Keratinocyte (primary cell): ENCODE results near the gene WDR7. TPM values are rescaled to one million over a fixed set of nuclear protein-coding genes. Genes with fewer than 3 reads are reported as not detected.

Experiments
- DNase-seq: peaks from one replicate; pipeline ENCODE4 v3.0.0-alpha.2; 2011; ENCODE audit warnings: low read depth, missing footprints, low spot score
- FAIRE-seq: peaks from 2 replicates; lab custom pipeline; 2011; peaks lifted over from hg19 to GRCh38; lab: Jason Lieb, UNC
- H2AFZ ChIP-seq: 2 replicates; pipeline ENCODE4 v1.6.0; 2012; ENCODE audit warnings: low read length, control low read depth, inconsistent platforms; ENCODE audit not compliant: control insufficient read depth
- H3K27ac ChIP-seq: 2 replicates; pipeline ENCODE4 v1.5.1; 2011; ENCODE audit warnings: low read length; ENCODE audit not compliant: control insufficient read depth, insufficient read depth
- H3K27me3 ChIP-seq: 3 replicates; pipeline ENCODE4 v1.6.0; 2011; ENCODE audit warnings: low read length; ENCODE audit not compliant: control insufficient read depth, insufficient read depth; ENCODE audit errors: extremely low read depth
- H3K36me3 ChIP-seq, 2 experiments: 2 replicates in 1 of 2; 3 replicates in 1 of 2; pipeline ENCODE4 v1.5.1; 2011; ENCODE audit warnings: low read length in 2 of 2, mild to moderate bottlenecking in 1 of 2; ENCODE audit not compliant: control insufficient read depth in 2 of 2, insufficient read depth in 2 of 2; ENCODE audit errors: extremely low read depth in 1 of 2
- H3K4me1 ChIP-seq: 3 replicates; pipeline ENCODE4 v1.5.1; 2011; ENCODE audit warnings: low read length; ENCODE audit not compliant: control insufficient read depth, insufficient read depth; ENCODE audit errors: extremely low read depth
- H3K4me2 ChIP-seq: 3 replicates; pipeline ENCODE4 v1.6.0; 2011; ENCODE audit warnings: low read depth, low read length; ENCODE audit not compliant: control insufficient read depth, insufficient read depth; ENCODE audit errors: extremely low read depth
- H3K4me3 ChIP-seq, 3 experiments: fragments of 200-600 bp in 1 of 3; sonication (generic) in 1 of 3; 2 replicates in 2 of 3; 3 replicates in 1 of 3; pipeline ENCODE4 v1.5.1; 2011 to 2016; ENCODE audit warnings: low read length in 3 of 3, mild to moderate bottlenecking in 3 of 3, control low read depth in 2 of 3, inconsistent platforms in 1 of 3, low read depth in 1 of 3, mixed read lengths in 1 of 3, mixed run types in 1 of 3, moderate library complexity in 1 of 3; ENCODE audit not compliant: control insufficient read depth in 2 of 3, insufficient read depth in 2 of 3; ENCODE audit errors: extremely low read depth in 1 of 3
- H3K79me2 ChIP-seq: 2 replicates; pipeline ENCODE4 v1.6.0; 2012; ENCODE audit warnings: low read length; ENCODE audit not compliant: control insufficient read depth, insufficient read depth
- H3K9ac ChIP-seq: 3 replicates; pipeline ENCODE4 v1.6.0; 2011; ENCODE audit warnings: low read length; ENCODE audit not compliant: control insufficient read depth, insufficient read depth; ENCODE audit errors: extremely low read depth
- H3K9me1 ChIP-seq: 3 replicates; pipeline ENCODE4 v1.6.0; 2011; ENCODE audit warnings: low read length; ENCODE audit not compliant: control insufficient read depth, insufficient read depth; ENCODE audit errors: extremely low read depth
- H3K9me3 ChIP-seq: 2 replicates; pipeline ENCODE4 v1.5.1; 2012; ENCODE audit warnings: low read depth, low read length; ENCODE audit not compliant: control insufficient read depth
- H4K20me1 ChIP-seq: 3 replicates; pipeline ENCODE4 v1.6.0; 2011; ENCODE audit warnings: low read length; ENCODE audit not compliant: control insufficient read depth, insufficient read depth; ENCODE audit errors: extremely low read depth
- CTCF ChIP-seq, 3 experiments: IDR thresholded peaks in 1 of 3; conservative IDR thresholded peaks in 1 of 3; optimal IDR thresholded peaks in 1 of 3; 2 replicates in 2 of 3; 3 replicates in 1 of 3; pipeline versions ENCODE3 to v1.5.1; 2011; ENCODE audit warnings: low read length in 3 of 3, mild to moderate bottlenecking in 3 of 3, moderate library complexity in 2 of 3, control low read depth in 1 of 3, inconsistent platforms in 1 of 3; ENCODE audit not compliant: insufficient read depth in 2 of 3; ENCODE audit errors: extremely low read depth in 1 of 3
- EZH2 ChIP-seq: IDR thresholded peaks from one replicate; pipeline ENCODE4 v1.6.1; 2012; ENCODE audit warnings: inconsistent platforms, mild to moderate bottlenecking, low read length, moderate library complexity
- dilution Hi-C: fragments of 300-500 bp; cut with MboI; formaldehyde crosslinking; loops from one replicate; pipeline ENCODE4 v1.7.0; 2020; ENCODE audit warnings: low sequenced_read_pairs; ENCODE audit not compliant: extremely low pct_ligation_motif_present
- polyA plus RNA-seq, 5 experiments: library from polyadenylated mRNA; depleted of rRNA in 3 of 5; stranded (reverse) in 3 of 5; stranded (forward) in 1 of 5; unstranded in 1 of 5; fragments of >200 nt; gene quantifications; 1 replicate in 1 of 5; 2 replicates in 3 of 5; 3 replicates in 1 of 5; pipeline versions ENCODE4 v1.2.1 to v1.2.3, GENCODE V29; 2011 to 2012; ENCODE audit warnings: missing spikeins in 2 of 5, low read depth in 1 of 5, low replicate concordance in 1 of 5

The WDR7 gene
- polyA plus RNA-seq, 1 donor (not counting 4 experiments of a cell fraction or from before 2014, with no cell fraction given), result 6.9 TPM

GRCh38 chr18:56672391-56672790, 21.2 kb downstream of the WDR7 start:
- dilution Hi-C loops, result no loop called here
- FAIRE-seq (no peak), DNase-seq (no peak)
- H3K27me3 ChIP-seq, result no peaks in the 10 kb centered on the region
- no peak overlapping the region for H3K4me2 ChIP-seq
- H3K79me2 ChIP-seq, result no peaks in the 10 kb centered on the region
- no peaks in the 10 kb centered on the region for H3K4me1 ChIP-seq
- H4K20me1 ChIP-seq, result no peaks in the 10 kb centered on the region
- H3K9me1 ChIP-seq, result no peaks in the 10 kb centered on the region
- H3K9me3 ChIP-seq, result no peaks in the 10 kb centered on the region
- no peak overlapping the region for H3K9ac ChIP-seq
- H3K36me3 ChIP-seq, result no peaks in the 10 kb centered on the region
- no peak overlapping the region for H2AFZ ChIP-seq
- H3K4me3 ChIP-seq, result no peak overlapping the region
- H3K27ac ChIP-seq, result no peak overlapping the region
- no peak for TF ChIP-seq EZH2
- TF ChIP-seq CTCF (optimal IDR thresholded peaks at IDR 0.05 in 1 of 3, IDR thresholded peaks at IDR 0.05 in 1 of 3, conservative IDR thresholded peaks at IDR 0.05 in 1 of 3; ENCODE audit: extremely low read depth in 1 of 3, insufficient read depth in 2 of 3, low read length in 3 of 3), result no peak

GRCh38 chr18:56672981-56673380, 21.8 kb downstream of the WDR7 start:
- Histone ChIP-seq H3K27ac (no peak overlapping the region), H3K4me2 (no peak overlapping the region), H4K20me1 (no peaks in the 10 kb centered on the region), H3K4me1 (no peaks in the 10 kb centered on the region), H3K4me3 (no peak overlapping the region), H3K9me1 (no peaks in the 10 kb centered on the region), H3K9ac (no peak overlapping the region), H3K27me3 (no peaks in the 10 kb centered on the region), H2AFZ (no peak overlapping the region), H3K9me3 (no peaks in the 10 kb centered on the region), H3K36me3 (no peaks in the 10 kb centered on the region), H3K79me2 (no peaks in the 10 kb centered on the region)
- no peak for FAIRE-seq
- no peak for DNase-seq
- no peak for TF ChIP-seq EZH2
- TF ChIP-seq CTCF (optimal IDR thresholded peaks at IDR 0.05 in 1 of 3, IDR thresholded peaks at IDR 0.05 in 1 of 3, conservative IDR thresholded peaks at IDR 0.05 in 1 of 3; ENCODE audit: extremely low read depth in 1 of 3, insufficient read depth in 2 of 3, low read length in 3 of 3), result no peak
- dilution Hi-C loops, result no loop called here
